H9 (cell line): ENCODE results near the gene SLC25A34. TPM values are rescaled to one million over a fixed set of nuclear protein-coding genes. Genes with fewer than 3 reads are reported as not detected.
A peak's percentile ranks its signal among the peaks of the same experiment; 100 is the strongest.

Experiments
- DNase-seq: peaks from one replicate; pipeline ENCODE4 v3.0.0-alpha.2; 2017
- H2AFZ ChIP-seq: one replicate; pipeline ENCODE4 v1.6.1; 2013; ENCODE audit warnings: mild to moderate bottlenecking, low read length, control low read depth, moderate library complexity
- H2AK5ac ChIP-seq: 2 replicates; pipeline ENCODE4 v1.6.1; 2013; ENCODE audit warnings: low read length, control low read depth, mixed read lengths; ENCODE audit not compliant: insufficient read length
- H2BK120ac ChIP-seq: one replicate; pipeline ENCODE4 v1.6.1; 2013; ENCODE audit warnings: low read depth, mild to moderate bottlenecking, low read length, control low read depth, inconsistent platforms; ENCODE audit not compliant: poor library complexity, severe bottlenecking
- H2BK12ac ChIP-seq: 2 replicates; pipeline ENCODE4 v1.6.1; 2013; ENCODE audit warnings: low read length, control low read depth, mixed read lengths, low read depth; ENCODE audit not compliant: insufficient read length
- H2BK15ac ChIP-seq: 2 replicates; pipeline ENCODE4 v1.6.1; 2013; ENCODE audit warnings: low read depth, low read length, control low read depth
- H2BK20ac ChIP-seq: one replicate; pipeline ENCODE4 v1.6.1; 2013; ENCODE audit warnings: low read depth, mild to moderate bottlenecking, low read length, control low read depth, inconsistent platforms; ENCODE audit not compliant: poor library complexity, severe bottlenecking
- H2BK5ac ChIP-seq: 2 replicates; pipeline ENCODE4 v1.6.1; 2013; ENCODE audit warnings: low read length, control low read depth, mixed read lengths; ENCODE audit not compliant: insufficient read length
- H3K14ac ChIP-seq: 2 replicates; pipeline ENCODE4 v1.6.1; 2013; ENCODE audit warnings: low read length, control low read depth; ENCODE audit not compliant: insufficient read depth
- H3K18ac ChIP-seq: 2 replicates; pipeline ENCODE4 v1.6.1; 2013; ENCODE audit warnings: low read depth, mild to moderate bottlenecking, mixed read lengths, low read length, control low read depth; ENCODE audit not compliant: insufficient read length
- H3K23ac ChIP-seq: 2 replicates; pipeline ENCODE4 v1.6.1; 2013; ENCODE audit warnings: low read length, control low read depth, mixed read lengths, low read depth; ENCODE audit not compliant: insufficient read length
- H3K23me2 ChIP-seq: 2 replicates; pipeline ENCODE4 v1.6.1; 2013; ENCODE audit warnings: low read depth, mild to moderate bottlenecking, mixed read lengths, low read length, control low read depth; ENCODE audit not compliant: insufficient read length, poor library complexity, severe bottlenecking
- H3K27ac ChIP-seq: 2 replicates; pipeline ENCODE4 v1.5.1; 2013; ENCODE audit warnings: low read length, control low read depth, mixed read lengths, low read depth; ENCODE audit not compliant: insufficient read length
- H3K27me3 ChIP-seq: 2 replicates; pipeline ENCODE4 v1.6.1; 2013; ENCODE audit warnings: low read length, control low read depth, inconsistent platforms; ENCODE audit not compliant: insufficient read depth
- H3K4ac ChIP-seq: 2 replicates; pipeline ENCODE4 v1.6.1; 2013; ENCODE audit warnings: low read depth, mild to moderate bottlenecking, control low read depth, inconsistent platforms, low read length, moderate library complexity
- H3K4me1 ChIP-seq: 2 replicates; pipeline ENCODE4 v1.6.1; 2013; ENCODE audit warnings: low read length, control low read depth, inconsistent platforms; ENCODE audit not compliant: insufficient read depth
- H3K4me2 ChIP-seq: 2 replicates; pipeline ENCODE4 v1.6.1; 2013; ENCODE audit warnings: low read length, control low read depth, mixed read lengths; ENCODE audit not compliant: insufficient read length, insufficient read depth
- H3K56ac ChIP-seq: 2 replicates; pipeline ENCODE4 v1.6.1; 2013; ENCODE audit warnings: low read depth, mild to moderate bottlenecking, mixed read lengths, low read length, control low read depth; ENCODE audit not compliant: insufficient read length
- H3K79me1 ChIP-seq: 2 replicates; pipeline ENCODE4 v1.6.1; 2013; ENCODE audit warnings: low read depth, mild to moderate bottlenecking, moderate library complexity, low read length, control low read depth, inconsistent platforms; ENCODE audit not compliant: insufficient read depth, poor library complexity, severe bottlenecking
- H3K79me2 ChIP-seq: 2 replicates; pipeline ENCODE4 v1.6.1; 2013; ENCODE audit warnings: low read length, control low read depth, inconsistent platforms; ENCODE audit not compliant: insufficient read depth
- H3K9ac ChIP-seq: 2 replicates; pipeline ENCODE4 v1.6.1; 2013; ENCODE audit warnings: low read length, control low read depth, mixed read lengths; ENCODE audit not compliant: insufficient read length; ENCODE audit errors: extremely low read depth
- H3K9me3 ChIP-seq: one replicate; pipeline ENCODE4 v1.6.1; 2013; ENCODE audit warnings: low read depth, low read length, inconsistent platforms; ENCODE audit not compliant: control insufficient read depth
- H3T11ph ChIP-seq: one replicate; pipeline ENCODE4 v1.6.1; 2013; ENCODE audit warnings: mild to moderate bottlenecking, low read length, control low read depth, inconsistent platforms
- H4K20me1 ChIP-seq: one replicate; pipeline ENCODE4 v1.6.1; 2013; ENCODE audit not compliant: control insufficient read depth, insufficient read length, insufficient read depth
- H4K5ac ChIP-seq: 2 replicates; pipeline ENCODE4 v1.6.1; 2013; ENCODE audit warnings: low read depth, mild to moderate bottlenecking, mixed read lengths, low read length, control low read depth; ENCODE audit not compliant: insufficient read length
- H4K8ac ChIP-seq: replicated peaks from 2 replicates; pipeline ENCODE4 v1.6.1; 2013; ENCODE audit warnings: low read length, control low read depth, mixed read lengths, low read depth; ENCODE audit not compliant: insufficient read length
- H4K91ac ChIP-seq: 2 replicates; pipeline ENCODE4 v1.6.1; 2013; ENCODE audit warnings: low read depth, mild to moderate bottlenecking, moderate library complexity, mixed read lengths, low read length, control low read depth; ENCODE audit not compliant: insufficient read length
- H3K27ac Mint-ChIP-seq, 3 experiments: 2 replicates in 2 of 3; 3 replicates in 1 of 3; pipeline ENCODE4 v1.8.0; 2020 to 2021; ENCODE audit warnings: mixed read lengths in 3 of 3, mild to moderate bottlenecking in 1 of 3, moderate library complexity in 1 of 3
- H3K27me3 Mint-ChIP-seq: 2 replicates; pipeline ENCODE4 v1.8.0; 2021; ENCODE audit warnings: low read depth, mild to moderate bottlenecking, moderate library complexity, mixed read lengths
- H3K36me3 Mint-ChIP-seq, 3 experiments: 2 replicates in 2 of 3; 3 replicates in 1 of 3; pipeline ENCODE4 v1.8.0; 2020 to 2021; ENCODE audit warnings: low read depth in 3 of 3, mixed read lengths in 3 of 3; ENCODE audit not compliant: insufficient read depth in 1 of 3
- H3K4me1 Mint-ChIP-seq, 2 experiments: 2 replicates each; pipeline ENCODE4 v1.8.0; 2020; ENCODE audit warnings: mixed read lengths in 2 of 2
- H3K4me3 Mint-ChIP-seq, 2 experiments: 2 replicates in 1 of 2; 3 replicates in 1 of 2; pipeline ENCODE4 v1.8.0; 2020 to 2021; ENCODE audit warnings: mild to moderate bottlenecking in 2 of 2, mixed read lengths in 2 of 2, moderate library complexity in 1 of 2
- H3K9me3 Mint-ChIP-seq, 2 experiments: 2 replicates in 1 of 2; 3 replicates in 1 of 2; pipeline ENCODE4 v1.8.0; 2020; ENCODE audit warnings: mild to moderate bottlenecking in 2 of 2, mixed read lengths in 2 of 2, moderate library complexity in 1 of 2
- CTCF ChIP-seq: fragments of 200-600 bp; sonication (generic); conservative IDR thresholded peaks from 3 replicates; pipeline ENCODE4 v1.8.0; 2021; ENCODE audit warnings: antibody characterized with exemption, mild to moderate bottlenecking
- WGBS: extraction: QIAGEN DNeasy Blood & Tissue Kit; methylation state at CpG from one replicate; pipeline ENCODE4 v1.1.7; 2013; ENCODE audit warnings: missing lambda C conversion rate, low lambda C conversion rate, mixed read lengths; ENCODE audit not compliant: insufficient read length; ENCODE audit errors: extremely low coverage; 5-methylcytosine and 5-hydroxymethylcytosine counted together
- total RNA-seq: library from RNA; stranded (reverse); gene quantifications from 2 replicates; pipeline ENCODE4 v1.2.1, GENCODE V29; 2021

Gene SLC25A34
- total RNA-seq, 1 experiment from 2014 or later, result 1.5 TPM

- no peak overlapping the region for H3K18ac ChIP-seq
- Mint-ChIP-seq H3K36me3 (peaks cover 36 to 53% (median 39%) of the 10 kb centered on the region in 3 experiments; a peak in 6 of 7 replicates), H3K4me1 (peaks cover 22 to 26% of the 10 kb centered on the region in 2 experiments), H3K4me3 (no peak overlapping the region), H3K27ac (peak overlapping the region in 1 of 3 experiments; percentile 39; a peak in 1 of 7 replicates), H3K9me3 (no peaks in the 10 kb centered on the region), H3K27me3 (no peaks in the 10 kb centered on the region)
- no peak overlapping the region for H3K23ac ChIP-seq
- no peak overlapping the region for H3K9ac ChIP-seq
- H3K27ac ChIP-seq, result no peak overlapping the region
- no peak overlapping the region for H4K91ac ChIP-seq
- no peaks in the 10 kb centered on the region for H4K20me1 ChIP-seq
- H2AFZ ChIP-seq, result no peak overlapping the region
- peaks cover 4% of the 10 kb centered on the region; the same call in 1 of the 2 replicates for H3K4me1 ChIP-seq
- H3K9me3 ChIP-seq, result no peaks in the 10 kb centered on the region
- H3K79me2 ChIP-seq, result peaks cover 18% of the 10 kb centered on the region; the same call in 1 of the 2 replicates
- no peak for TF ChIP-seq CTCF
- H2BK12ac ChIP-seq, result no peak overlapping the region
- no peak overlapping the region for H2AK5ac ChIP-seq
- no peak for DNase-seq
- no peaks in the 10 kb centered on the region for H3K79me1 ChIP-seq
- no peak overlapping the region for H2BK120ac ChIP-seq
- no peak overlapping the region for H3T11ph ChIP-seq
- no peaks in the 10 kb centered on the region for H3K23me2 ChIP-seq
- no peak overlapping the region for H3K14ac ChIP-seq
- H3K27me3 ChIP-seq, result no peaks in the 10 kb centered on the region
- H4K8ac ChIP-seq, result no peak overlapping the region
- H3K56ac ChIP-seq, result no peak overlapping the region
- no peak overlapping the region for H4K5ac ChIP-seq
- WGBS, result no CpG with 5 or more reads among the region's 15 CpGs
- H2BK20ac ChIP-seq, result no peak overlapping the region
- no peak overlapping the region for H2BK5ac ChIP-seq
- H3K4me2 ChIP-seq, result no peak overlapping the region
- H2BK15ac ChIP-seq, result no peak overlapping the region
- no peak overlapping the region for H3K4ac ChIP-seq
Measured at GRCh38 chr1:15764890-15765289, 28.8 kb downstream of the SLC25A34 start.
